ENCODE results near the gene MBNL1. TPM values are rescaled to one million over a fixed set of nuclear protein-coding genes. Genes with fewer than 3 reads are reported as not detected.
"Not testable (repeated sequence)": the region's sequence is repeated elsewhere in the genome, so short reads cannot be mapped to it uniquely, and the experiment has no call there.

The MBNL1 gene
- total RNA-seq, 4 donors from 2014 or later, result 190 to 279 (median 216) TPM

GRCh38 chr3:152362086-152362485, 93.4 kb downstream of the MBNL1 start:
- no peaks in the 10 kb centered on the region for H3K36me3 ChIP-seq
- DNase-seq, result no peak
- no peak for TF ChIP-seq POLR2A (IDR thresholded peaks at IDR 0.05)
- TF ChIP-seq, protein P1, sequence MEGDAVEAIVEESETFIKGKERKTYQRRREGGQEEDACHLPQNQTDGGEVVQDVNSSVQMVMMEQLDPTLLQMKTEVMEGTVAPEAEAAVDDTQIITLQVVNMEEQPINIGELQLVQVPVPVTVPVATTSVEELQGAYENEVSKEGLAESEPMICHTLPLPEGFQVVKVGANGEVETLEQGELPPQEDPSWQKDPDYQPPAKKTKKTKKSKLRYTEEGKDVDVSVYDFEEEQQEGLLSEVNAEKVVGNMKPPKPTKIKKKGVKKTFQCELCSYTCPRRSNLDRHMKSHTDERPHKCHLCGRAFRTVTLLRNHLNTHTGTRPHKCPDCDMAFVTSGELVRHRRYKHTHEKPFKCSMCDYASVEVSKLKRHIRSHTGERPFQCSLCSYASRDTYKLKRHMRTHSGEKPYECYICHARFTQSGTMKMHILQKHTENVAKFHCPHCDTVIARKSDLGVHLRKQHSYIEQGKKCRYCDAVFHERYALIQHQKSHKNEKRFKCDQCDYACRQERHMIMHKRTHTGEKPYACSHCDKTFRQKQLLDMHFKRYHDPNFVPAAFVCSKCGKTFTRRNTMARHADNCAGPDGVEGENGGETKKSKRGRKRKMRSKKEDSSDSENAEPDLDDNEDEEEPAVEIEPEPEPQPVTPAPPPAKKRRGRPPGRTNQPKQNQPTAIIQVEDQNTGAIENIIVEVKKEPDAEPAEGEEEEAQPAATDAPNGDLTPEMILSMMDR (IDR thresholded peaks at IDR 0.05), result no peak
- no peak overlapping the region for H3K4me3 ChIP-seq (replicated peaks in 1 of 3)
- no peaks in the 10 kb centered on the region for H3K9me3 ChIP-seq
- no peaks in the 10 kb centered on the region for H3K27me3 ChIP-seq
- WGBS, 2 donors, result 96 to 97% methylated on average over 5 of the region's 5 CpGs
- H3K27ac ChIP-seq, result no peak overlapping the region
- H3K4me1 ChIP-seq, result peaks cover 0 to 15% of the 10 kb centered on the region in 2 donors
- intact Hi-C loops (cut with DNase I), result no loop called here

GRCh38 chr3:152364237-152364636, 95.5 kb downstream of the MBNL1 start:
- Histone ChIP-seq H3K4me1 (peaks cover 5 to 6% of the 10 kb centered on the region in 2 donors), H3K9me3 (no peaks in the 10 kb centered on the region), H3K4me3 (replicated peaks in 1 of 3) (no peak overlapping the region), H3K27ac (no peak overlapping the region), H3K36me3 (no peaks in the 10 kb centered on the region), H3K27me3 (no peaks in the 10 kb centered on the region)
- DNase-seq, result no peak
- TF ChIP-seq, protein P1 (IDR thresholded peaks at IDR 0.05), result no peak
- intact Hi-C loops (cut with DNase I), result no loop called here

DNA sequence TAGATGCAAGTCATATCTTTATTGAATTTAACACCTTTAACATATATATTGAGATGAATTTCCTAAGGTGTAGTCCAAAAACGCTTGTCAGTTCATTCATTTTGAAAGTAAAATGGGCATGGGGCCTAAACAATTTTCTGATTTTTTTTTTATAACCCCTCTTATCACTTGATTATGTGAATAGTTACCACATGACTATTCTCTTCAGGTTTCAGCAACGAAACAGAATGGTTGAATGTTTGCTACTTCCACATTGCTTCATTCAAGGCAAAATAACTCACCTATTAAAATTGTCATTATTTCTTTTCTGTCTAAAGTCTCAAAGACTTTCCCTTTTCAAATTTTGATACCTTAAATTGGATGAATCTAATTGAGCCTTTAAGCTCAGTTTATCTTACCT, 96.4 kb downstream of the MBNL1 start:
- Histone ChIP-seq H3K4me3 (replicated peaks in 1 of 3) (no peak overlapping the region), H3K36me3 (no peaks in the 10 kb centered on the region), H3K9me3 (no peaks in the 10 kb centered on the region), H3K27me3 (no peaks in the 10 kb centered on the region), H3K4me1 (peaks cover 0 to 8% of the 10 kb centered on the region in 2 donors), H3K27ac (no peak overlapping the region)
- WGBS, 2 donors, result 85 to 89% methylated on average over 2 of the region's 2 CpGs
- no peak for TF ChIP-seq POLR2A (IDR thresholded peaks at IDR 0.05)
- TF ChIP-seq, protein P1 (IDR thresholded peaks at IDR 0.05), result no peak
- DNase-seq, result no peak
- intact Hi-C loops (cut with DNase I), result no loop called here

GRCh38 chr3:152365766-152366593, 97.3 kb downstream of the MBNL1 start:
- TF ChIP-seq POLR2A (IDR thresholded peaks at IDR 0.05), result no peak
- TF ChIP-seq, protein P1 (IDR thresholded peaks at IDR 0.05), result no peak
- Histone ChIP-seq H3K4me1 (peaks cover 0 to 8% of the 10 kb centered on the region in 2 donors), H3K27ac (no peak overlapping the region), H3K27me3 (no peaks in the 10 kb centered on the region), H3K4me3 (replicated peaks in 1 of 3) (no peak overlapping the region), H3K9me3 (no peaks in the 10 kb centered on the region), H3K36me3 (no peaks in the 10 kb centered on the region)
- WGBS, 2 donors, result 83 to 86% methylated on average over 4 of the region's 4 CpGs
- no peak for DNase-seq
- intact Hi-C loops (cut with DNase I), result no loop called here

GRCh38 chr3:152367192-152367591, 98.5 kb downstream of the MBNL1 start:
- 89 to 94% methylated on average over 2 of the region's 2 CpGs for WGBS, 2 donors
- H3K36me3 ChIP-seq; H3K4me3 ChIP-seq (replicated peaks in 1 of 3); H3K4me1 ChIP-seq; intact Hi-C loops (cut with DNase I); DNase-seq; H3K27me3 ChIP-seq; H3K9me3 ChIP-seq; H3K27ac ChIP-seq: not testable (repeated sequence)

DNA sequence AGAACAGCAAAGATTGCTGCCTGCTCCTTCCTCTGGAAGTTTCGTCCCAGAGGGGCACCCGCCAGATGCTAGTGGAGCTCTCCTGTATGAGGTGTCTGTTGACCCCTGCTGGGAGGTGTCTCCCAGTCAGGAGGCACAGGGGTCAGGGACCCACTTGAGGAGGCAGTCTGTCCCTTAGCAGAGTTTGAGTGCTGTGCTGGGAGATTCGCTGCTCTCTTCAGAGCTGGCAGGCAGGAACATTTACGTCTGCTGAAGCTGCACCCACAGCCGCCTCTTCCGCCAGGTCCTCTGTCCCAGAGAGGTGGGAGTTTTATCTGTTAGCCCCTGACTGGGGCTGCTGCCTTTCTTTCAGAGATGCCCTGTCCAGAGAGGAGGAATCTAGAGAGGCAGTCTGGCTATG, 103.9 kb downstream of the MBNL1 start:
- 98 to 100% methylated on average over 5 to 6 of the region's 6 CpGs for WGBS, 2 donors
- peaks cover 8 to 19% of the 10 kb centered on the region in 2 donors for H3K4me1 ChIP-seq
- H3K36me3 ChIP-seq; H3K4me3 ChIP-seq (replicated peaks in 1 of 3); H3K9me3 ChIP-seq; DNase-seq; H3K27me3 ChIP-seq; intact Hi-C loops (cut with DNase I); H3K27ac ChIP-seq: not testable (repeated sequence)
